Parathyroid adenoma (tissue), 2 donors: ENCODE data around the gene TMSB15B.
"Not testable (repeated sequence)": the region's sequence is repeated elsewhere in the genome, so short reads cannot be mapped to it uniquely, and the experiment has no call there.

Experiments used
- H2AFZ ChIP-seq: fragments of 300-600 bp; sonication (generic); one replicate; pipeline ENCODE4 v1.7.0; 2017; ENCODE audit warnings: antibody characterized with exemption, mild to moderate bottlenecking
- H3K27ac ChIP-seq: fragments of 300-600 bp; sonication (generic); one replicate; pipeline ENCODE4 v1.7.0; 2017
- H3K27me3 ChIP-seq: fragments of 300-600 bp; sonication (generic); one replicate; pipeline ENCODE4 v1.7.0; 2017; ENCODE audit warnings: low read length; ENCODE audit not compliant: control insufficient read depth, insufficient read depth
- H3K36me3 ChIP-seq: fragments of 300-600 bp; sonication (generic); one replicate; pipeline ENCODE4 v1.7.0; 2017; ENCODE audit warnings: low read length; ENCODE audit not compliant: control insufficient read depth, insufficient read depth
- H3K4me1 ChIP-seq: fragments of 300-600 bp; sonication (generic); one replicate; pipeline ENCODE4 v1.7.0; 2017; ENCODE audit warnings: control low read depth
- H3K4me2 ChIP-seq: fragments of 300-600 bp; sonication (generic); one replicate; pipeline ENCODE4 v1.7.0; 2017; ENCODE audit warnings: low read length
- H3K4me3 ChIP-seq: fragments of 300-600 bp; sonication (generic); one replicate; pipeline ENCODE4 v1.7.0; 2017; ENCODE audit warnings: low read depth, low read length
- H3K79me2 ChIP-seq: fragments of 300-600 bp; sonication (generic); one replicate; pipeline ENCODE4 v1.7.0; 2017; ENCODE audit warnings: control low read depth
- H3K9ac ChIP-seq: fragments of 300-600 bp; sonication (generic); one replicate; pipeline ENCODE4 v1.7.0; 2017; ENCODE audit warnings: mild to moderate bottlenecking
- H3K9me3 ChIP-seq: fragments of 300-600 bp; sonication (generic); one replicate; pipeline ENCODE4 v1.7.0; 2017; ENCODE audit warnings: low read length; ENCODE audit not compliant: control insufficient read depth
- TF ChIP-seq, protein P1 (sequence below): fragments of 300-600 bp; sonication (generic); IDR thresholded peaks from one replicate; pipeline ENCODE4 v1.7.0; 2017; ENCODE audit warnings: antibody characterized with exemption, mild to moderate bottlenecking
- donor health status: primary hyperparathyroidism.

Gene TMSB15B

DNA sequence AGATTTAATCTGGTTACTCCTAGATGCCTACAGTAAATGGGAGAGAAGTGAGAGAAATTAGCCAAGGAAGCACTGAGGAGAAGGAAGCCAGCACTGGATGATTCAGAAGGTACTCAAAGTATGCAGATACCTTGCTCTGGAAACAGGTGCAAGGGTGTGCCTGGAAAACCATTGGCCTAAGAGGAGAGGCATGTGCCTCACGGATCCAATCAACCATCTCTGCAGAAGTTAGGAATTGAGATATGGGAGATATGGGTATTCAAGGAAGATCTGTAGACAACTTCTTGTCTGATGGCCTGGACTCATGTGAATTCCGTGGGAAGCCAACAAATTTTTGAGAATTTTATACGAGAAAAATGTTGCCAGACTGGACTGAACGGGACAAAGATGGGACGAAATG, 46.4 kb downstream of the TMSB15B start:
- Histone ChIP-seq H2AFZ (no peak overlapping the region), H3K27ac (no peak overlapping the region), H3K9me3 (no peaks in the 10 kb centered on the region), H3K4me1 (no peaks in the 10 kb centered on the region), H3K4me3 (no peak overlapping the region), H3K27me3 (no peaks in the 10 kb centered on the region), H3K9ac (no peak overlapping the region), H3K36me3 (no peaks in the 10 kb centered on the region), H3K79me2 (no peaks in the 10 kb centered on the region), H3K4me2 (no peak overlapping the region)
- TF ChIP-seq, protein P1, sequence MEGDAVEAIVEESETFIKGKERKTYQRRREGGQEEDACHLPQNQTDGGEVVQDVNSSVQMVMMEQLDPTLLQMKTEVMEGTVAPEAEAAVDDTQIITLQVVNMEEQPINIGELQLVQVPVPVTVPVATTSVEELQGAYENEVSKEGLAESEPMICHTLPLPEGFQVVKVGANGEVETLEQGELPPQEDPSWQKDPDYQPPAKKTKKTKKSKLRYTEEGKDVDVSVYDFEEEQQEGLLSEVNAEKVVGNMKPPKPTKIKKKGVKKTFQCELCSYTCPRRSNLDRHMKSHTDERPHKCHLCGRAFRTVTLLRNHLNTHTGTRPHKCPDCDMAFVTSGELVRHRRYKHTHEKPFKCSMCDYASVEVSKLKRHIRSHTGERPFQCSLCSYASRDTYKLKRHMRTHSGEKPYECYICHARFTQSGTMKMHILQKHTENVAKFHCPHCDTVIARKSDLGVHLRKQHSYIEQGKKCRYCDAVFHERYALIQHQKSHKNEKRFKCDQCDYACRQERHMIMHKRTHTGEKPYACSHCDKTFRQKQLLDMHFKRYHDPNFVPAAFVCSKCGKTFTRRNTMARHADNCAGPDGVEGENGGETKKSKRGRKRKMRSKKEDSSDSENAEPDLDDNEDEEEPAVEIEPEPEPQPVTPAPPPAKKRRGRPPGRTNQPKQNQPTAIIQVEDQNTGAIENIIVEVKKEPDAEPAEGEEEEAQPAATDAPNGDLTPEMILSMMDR: no peak

DNA sequence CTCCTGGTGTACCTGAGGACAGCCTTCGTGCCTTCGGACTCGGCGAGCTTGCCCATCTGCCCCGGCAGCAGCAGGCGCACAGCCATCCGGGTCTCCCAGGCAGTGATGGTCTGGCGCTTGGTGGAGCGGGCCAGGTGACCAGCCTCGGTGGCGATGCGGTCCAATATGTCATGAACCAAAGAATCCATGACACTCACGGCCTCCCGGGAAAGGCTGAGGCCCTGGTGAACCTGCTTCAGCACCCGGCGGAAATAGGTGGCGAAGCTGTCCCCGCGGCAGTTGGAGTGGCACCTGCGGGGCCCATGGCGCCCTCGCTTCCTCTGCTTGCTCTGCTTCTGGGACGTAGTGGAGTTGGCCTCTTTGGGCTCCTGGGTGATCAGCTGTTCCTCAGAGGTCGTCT, 50.7 kb downstream of the TMSB15B start:
- TF ChIP-seq, protein P1: no peak
- Histone ChIP-seq H3K9me3 (no peaks in the 10 kb centered on the region), H3K27me3 (no peaks in the 10 kb centered on the region), H3K4me1 (no peaks in the 10 kb centered on the region), H3K9ac (no peak overlapping the region), H3K27ac (no peak overlapping the region), H3K79me2 (no peaks in the 10 kb centered on the region), H2AFZ (no peak overlapping the region), H3K4me2 (no peak overlapping the region), H3K4me3 (no peak overlapping the region), H3K36me3 (no peaks in the 10 kb centered on the region)

DNA sequence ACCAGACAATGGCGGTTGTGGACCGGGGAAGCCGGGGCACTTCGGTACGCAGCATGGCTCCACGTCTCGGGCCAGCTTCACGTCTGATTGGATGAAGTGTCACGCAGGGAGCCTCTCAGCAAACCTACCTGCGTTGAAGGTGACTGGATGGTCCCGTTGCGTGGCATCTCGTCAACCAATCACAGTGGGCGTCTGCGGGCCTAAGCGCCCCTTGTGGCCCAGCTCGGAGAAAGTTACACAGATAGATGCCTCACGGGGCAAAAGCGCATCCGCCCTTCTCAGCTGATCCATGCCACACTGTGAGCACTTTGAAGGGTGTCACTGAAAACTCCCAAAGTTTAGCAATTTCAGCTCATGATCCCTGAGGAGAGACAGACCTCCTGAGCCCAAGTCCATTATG, 51.2 kb downstream of the TMSB15B start, which contains the start of gene H2BW1:
Gene H2BW1, minus strand, starts transcription at position 103 of the 400 bp plus-strand sequence. CDS start 132 bp downstream, outside the sequence.
- Histone ChIP-seq H3K9ac (no peak within 1 kb of the TSS), H2AFZ (no peak within 1 kb of the TSS), H3K9me3 (no peaks in the 10 kb centered on the region), H3K27ac (no peak within 1 kb of the TSS), H3K4me2 (no peak within 1 kb of the TSS), H3K27me3 (no peaks in the 10 kb centered on the region), H3K4me1 (no peaks in the 10 kb centered on the region), H3K4me3 (no peak within 1 kb of the TSS), H3K79me2 (no peaks in the 10 kb centered on the region), H3K36me3 (no peaks in the 10 kb centered on the region)
- TF ChIP-seq, protein P1: no peak

DNA sequence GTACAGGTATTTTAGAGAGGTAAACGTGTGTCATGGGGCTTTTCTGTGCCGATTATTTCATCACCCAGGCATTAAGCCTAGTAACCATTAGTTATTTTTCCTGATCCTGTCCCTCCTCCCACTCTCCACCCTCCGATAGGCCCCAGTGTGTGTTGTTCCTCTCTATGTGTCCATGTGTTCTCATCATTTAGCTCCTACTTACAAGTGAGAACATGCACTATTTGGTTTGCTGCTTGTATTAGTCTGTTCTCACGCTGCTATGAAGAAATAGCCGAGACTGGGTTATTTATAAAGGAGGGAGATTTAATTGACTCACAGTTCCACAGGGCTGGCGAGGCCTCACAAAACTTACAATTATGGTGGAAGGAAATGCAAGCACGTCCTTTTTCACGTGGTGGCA, 53.1 kb downstream of the TMSB15B start:
- not testable (repeated sequence) for H3K27me3 ChIP-seq, H3K9me3 ChIP-seq, H3K4me3 ChIP-seq, H3K27ac ChIP-seq, H3K4me1 ChIP-seq, H3K4me2 ChIP-seq, H3K79me2 ChIP-seq, H3K9ac ChIP-seq, H2AFZ ChIP-seq, H3K36me3 ChIP-seq
